NCI-H748 (cell line): ENCODE measurements around the gene CBY1.

Experiments
- DNase-seq: peaks from one replicate; lab custom pipeline; 2025; ENCODE audit not compliant: unreplicated experiment; lab: John Stamatoyannopoulos, UW

CBY1 gene

GRCh38 chr22:38700270-38700788 is 43.9 kb downstream of the CBY1 start:
- DNase-seq = peak; percentile 85

GRCh38 chr22:38700789-38701628 is 44.6 kb downstream of the CBY1 start, which contains the start of gene JOSD1:
TSS of gene JOSD1 (minus strand) at chr22:38700943. CDS start at chr22:38699987, 956 bp downstream.
- peak; percentile 92 for DNase-seq

GRCh38 chr22:38704654-38705234 is 48.3 kb downstream of the CBY1 start:
- peak; percentile 15 for DNase-seq

- DNase-seq = peak; percentile 100
Measured at GRCh38 chr22:38705235-38706100, 49.0 kb downstream of the CBY1 start, which contains the start of gene GTPBP1. TSS of gene GTPBP1 (plus strand) at chr22:38705944. CDS start at chr22:38705956, 12 bp downstream.

GRCh38 chr22:38706101-38706900 is 49.9 kb downstream of the CBY1 start:
- peak; percentile 42 for DNase-seq

- DNase-seq = no peak
Measured at GRCh38 chr22:38706901-38707195, 50.4 kb downstream of the CBY1 start.

GRCh38 chr22:38707346-38707745 is 50.9 kb downstream of the CBY1 start:
- DNase-seq = no peak

- no peak for DNase-seq
Measured at GRCh38 chr22:38707984-38708383, 51.5 kb downstream of the CBY1 start.

- no peak for DNase-seq
Measured at GRCh38 chr22:38709306-38709705, 52.9 kb downstream of the CBY1 start.

- no peak for DNase-seq
Measured at GRCh38 chr22:38710351-38710750, 53.9 kb downstream of the CBY1 start.

GRCh38 chr22:38710866-38711265 is 54.4 kb downstream of the CBY1 start:
- DNase-seq = no peak

- DNase-seq = no peak
Measured at GRCh38 chr22:38712486-38713207, 56.2 kb downstream of the CBY1 start.

GRCh38 chr22:38713921-38714320 is 57.5 kb downstream of the CBY1 start:
- DNase-seq = no peak

GRCh38 chr22:38715176-38715764 is 58.8 kb downstream of the CBY1 start:
- DNase-seq = no peak

GRCh38 chr22:38715852-38716251 is 59.4 kb downstream of the CBY1 start:
- no peak for DNase-seq

- no peak for DNase-seq
Measured at GRCh38 chr22:38716271-38716670, 59.8 kb downstream of the CBY1 start.

- DNase-seq = no peak
Measured at GRCh38 chr22:38716826-38717225, 60.4 kb downstream of the CBY1 start.

GRCh38 chr22:38717244-38717643 is 60.8 kb downstream of the CBY1 start:
- no peak for DNase-seq

GRCh38 chr22:38718414-38718813 is 62.0 kb downstream of the CBY1 start:
- DNase-seq = no peak
